ENCODE measurements around the gene RRAGD.

RRAGD gene

DNA sequence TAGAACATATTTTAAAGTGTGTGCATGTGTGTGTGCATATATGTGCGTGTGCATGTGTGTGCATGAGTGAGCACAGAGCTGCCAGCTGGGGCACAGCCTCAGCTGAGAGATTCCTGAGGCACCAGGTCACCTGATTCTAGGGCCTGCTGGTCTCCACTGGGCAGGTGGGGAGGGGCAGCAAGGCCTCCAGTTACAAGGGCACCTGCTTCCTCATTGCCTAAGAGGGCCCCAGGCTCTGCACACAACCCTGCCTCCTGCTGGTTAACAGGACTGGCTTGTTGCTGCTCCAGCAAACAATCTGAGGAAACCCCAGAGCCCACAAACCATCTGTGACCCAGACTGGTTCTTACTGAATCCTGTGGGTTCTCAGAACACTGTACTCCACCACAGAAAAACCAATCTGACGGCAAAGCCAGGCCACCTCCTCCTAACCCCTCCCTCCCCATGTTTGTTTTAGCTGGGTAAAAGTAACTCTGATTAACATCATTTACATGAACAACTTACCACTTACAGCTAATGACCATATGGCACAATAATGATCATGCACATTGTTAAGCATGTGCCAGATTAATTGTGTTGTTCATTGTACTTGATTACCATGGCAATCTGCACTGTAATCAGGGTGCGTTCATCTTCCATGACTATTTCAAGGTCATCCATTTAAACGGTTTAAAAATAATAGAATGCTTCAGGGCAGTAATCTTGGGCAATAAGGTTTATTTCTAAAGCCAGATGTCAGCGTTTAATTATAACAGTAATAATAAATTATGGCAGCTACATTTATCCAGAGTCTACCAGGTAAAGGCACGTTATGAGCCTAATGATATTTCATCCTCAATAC, 36.4 kb downstream of the RRAGD start:
- DNase-seq (ENCODE audit: low read depth in 2 of 2) = peak in 1 of 2 donors; percentile 8

DNA sequence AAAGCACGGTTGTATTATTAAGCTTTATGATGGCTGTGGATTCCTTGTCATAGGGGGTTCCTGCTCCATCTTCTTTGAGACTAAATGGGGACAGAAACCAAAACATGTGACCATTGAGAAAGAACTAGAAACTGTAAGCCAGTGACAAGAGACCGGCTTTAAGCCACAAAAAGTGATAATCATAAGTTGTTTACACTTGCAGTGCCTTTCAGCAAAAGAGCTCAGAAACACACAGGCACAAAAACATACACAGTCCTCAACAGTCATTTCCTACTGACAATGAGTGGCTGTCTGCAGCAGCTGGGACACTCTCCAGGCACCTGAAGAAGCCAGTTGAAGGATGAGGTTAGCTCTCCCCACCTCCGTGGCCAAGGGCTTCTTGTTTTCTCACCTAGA, 39.6 kb downstream of the RRAGD start:
- no peak for DNase-seq (ENCODE audit: low read depth in 2 of 2)

DNA sequence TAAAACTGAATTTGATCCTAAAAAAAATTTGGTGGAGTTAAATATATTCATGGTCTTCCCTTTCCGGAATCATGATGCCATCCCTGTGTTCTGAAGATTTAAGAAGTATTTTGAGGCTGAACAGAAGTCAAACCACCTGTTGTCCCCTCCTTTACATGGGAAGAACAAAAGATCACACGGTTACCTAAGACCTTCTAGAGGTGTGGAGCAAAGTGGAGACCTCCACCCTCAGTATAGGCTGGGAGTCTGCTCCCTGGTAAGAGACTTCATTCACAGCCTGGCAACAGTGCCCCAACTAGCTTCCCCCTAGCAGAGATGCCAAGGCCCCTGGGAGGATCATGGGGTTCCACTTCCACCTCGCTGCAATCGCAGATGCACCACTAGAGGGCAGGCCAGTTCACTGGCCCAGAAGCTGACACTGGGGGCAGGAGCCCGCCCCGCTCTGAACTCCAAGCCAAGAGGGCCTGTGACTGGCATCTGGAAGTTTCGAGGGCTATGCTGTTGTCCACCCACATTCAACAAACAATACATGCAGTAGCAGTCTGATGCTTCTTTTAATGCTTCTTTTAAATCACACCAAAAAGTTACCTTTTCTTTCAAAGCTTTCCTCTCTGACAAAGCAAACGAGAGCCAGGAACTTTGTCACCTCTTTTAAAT, 40.1 kb downstream of the RRAGD start:
- peak; percentile 56 to 58 for DNase-seq (ENCODE audit: low read depth in 2 of 2)

DNA sequence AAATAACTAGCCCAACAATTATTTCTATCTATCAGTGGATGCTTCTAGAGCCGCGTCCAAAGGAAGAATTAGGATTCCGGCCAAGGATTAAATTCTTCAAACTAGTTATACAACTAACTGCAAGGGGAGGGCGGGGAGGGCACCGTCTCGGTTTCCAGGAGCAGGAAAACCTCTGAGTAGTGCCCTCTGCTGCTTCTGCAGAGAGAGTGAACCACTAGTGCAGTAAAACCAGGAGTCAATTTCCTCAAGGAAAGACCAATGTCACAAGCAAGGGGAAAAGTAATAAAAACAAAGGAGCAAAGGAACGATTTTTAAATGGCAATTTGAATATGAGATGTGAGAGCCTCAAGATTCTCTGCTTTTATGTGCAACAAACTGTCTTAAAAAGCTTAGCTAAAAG, 43.1 kb downstream of the RRAGD start:
- DNase-seq (ENCODE audit: low read depth in 2 of 2) = no peak

- DNase-seq (ENCODE audit: low read depth in 2 of 2) = peak in 1 of 2 donors; percentile 42
These were observed 44.0 kb downstream of the RRAGD start for GRCh38 chr6:89368107-89368506.

DNA sequence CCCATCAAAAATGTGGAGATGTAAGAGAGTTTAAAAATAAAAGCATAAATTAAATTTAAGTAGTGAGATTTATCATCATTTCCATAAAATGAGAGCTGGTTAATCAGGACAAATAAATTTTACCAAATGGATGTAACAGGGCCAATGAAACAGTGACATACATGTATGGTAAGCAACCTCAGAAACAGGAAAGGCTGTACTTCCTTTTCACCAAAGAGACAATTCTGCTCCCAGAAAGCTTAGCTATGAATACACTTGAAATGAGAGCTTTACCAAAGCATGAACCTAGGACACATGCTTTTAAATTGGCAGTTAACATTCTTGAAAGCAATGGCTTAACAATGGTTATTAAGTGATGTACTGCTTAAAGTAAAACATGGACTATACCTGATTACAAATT, 47.5 kb downstream of the RRAGD start:
- DNase-seq (ENCODE audit: low read depth in 2 of 2) = no peak

DNA sequence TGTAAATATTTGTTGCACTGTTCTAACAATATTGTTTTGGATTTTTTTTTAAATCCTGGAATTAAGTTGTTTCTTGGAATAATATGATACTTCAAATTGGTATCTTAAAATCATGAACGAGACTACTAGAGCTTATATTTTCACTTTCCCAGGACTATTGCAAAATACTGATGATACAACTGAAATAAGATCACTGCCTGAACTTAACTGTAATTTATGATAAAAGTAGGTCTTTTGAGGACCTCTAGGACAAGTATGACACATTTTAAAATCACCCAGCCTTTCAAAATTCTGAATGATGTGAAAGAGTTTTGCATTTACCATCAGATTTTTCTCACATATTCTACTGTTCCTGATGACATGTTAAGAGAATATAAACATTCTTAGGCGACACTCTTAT, 50.9 kb downstream of the RRAGD start:
- DNase-seq (ENCODE audit: low read depth in 2 of 2) = no peak

DNA sequence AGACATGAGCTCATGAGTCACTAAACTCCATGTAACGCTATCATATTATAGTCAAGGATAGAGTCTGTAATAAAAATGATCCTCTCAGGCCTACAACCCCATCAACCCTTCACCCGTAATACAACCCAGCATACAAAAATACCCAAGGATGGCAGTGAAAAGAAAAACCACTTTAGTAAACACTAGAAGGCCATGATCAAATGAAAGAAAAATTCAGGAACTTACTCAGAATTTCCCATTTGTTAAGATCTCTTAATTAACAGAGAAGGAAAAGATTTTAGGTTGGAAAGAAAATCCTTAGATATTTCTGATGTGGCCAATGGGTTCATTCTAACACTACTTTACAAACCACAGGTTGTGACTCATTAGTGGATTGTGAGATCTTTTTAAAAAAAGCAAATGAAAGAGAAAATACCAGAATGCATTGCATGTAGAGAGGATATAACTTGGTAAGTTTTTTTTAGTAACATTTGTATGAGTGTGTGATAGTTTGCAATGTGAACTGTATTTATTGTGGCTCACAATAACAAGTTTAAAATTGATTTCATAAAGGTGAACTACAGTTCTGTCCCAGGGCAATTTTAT, 51.6 kb downstream of the RRAGD start:
- no peak for DNase-seq (ENCODE audit: low read depth in 2 of 2)

- DNase-seq (ENCODE audit: low read depth in 2 of 2) = no peak
These were observed 52.5 kb downstream of the RRAGD start for GRCh38 chr6:89359561-89359960.

GRCh38 chr6:89357390-89357789, 54.7 kb downstream of the RRAGD start:
- DNase-seq (ENCODE audit: low read depth in 2 of 2) = no peak

DNA sequence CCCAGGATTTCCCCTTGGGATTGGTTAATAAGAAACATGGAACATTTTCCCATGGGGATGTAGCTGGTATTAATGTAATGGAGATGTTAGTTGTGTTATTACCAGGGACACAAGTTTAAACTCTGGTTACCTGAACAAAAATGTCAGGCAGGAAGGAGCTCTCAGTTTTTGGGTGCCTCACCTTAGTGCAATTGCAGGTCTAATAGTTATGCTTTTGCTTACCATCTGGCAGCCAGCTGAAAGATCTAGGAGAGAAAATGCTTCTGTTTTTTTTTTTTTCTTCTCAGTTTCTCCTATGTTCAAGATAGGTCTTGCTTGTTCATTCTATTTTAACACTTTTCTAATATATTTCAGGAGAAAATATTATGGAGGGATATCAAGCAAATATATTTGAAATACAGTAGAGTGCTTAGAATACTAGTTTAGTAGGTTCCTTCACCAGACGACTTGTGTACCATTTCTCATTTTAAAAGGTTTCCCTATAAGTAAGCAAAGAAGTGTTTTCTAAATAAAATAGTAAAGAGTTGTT, 55.4 kb downstream of the RRAGD start:
- DNase-seq (ENCODE audit: low read depth in 2 of 2) = no peak

GRCh38 chr6:89355511-89356194, 56.4 kb downstream of the RRAGD start:
- DNase-seq (ENCODE audit: low read depth in 2 of 2) = no peak

GRCh38 chr6:89353702-89354392, 58.2 kb downstream of the RRAGD start:
- no peak for DNase-seq (ENCODE audit: low read depth in 2 of 2)

DNA sequence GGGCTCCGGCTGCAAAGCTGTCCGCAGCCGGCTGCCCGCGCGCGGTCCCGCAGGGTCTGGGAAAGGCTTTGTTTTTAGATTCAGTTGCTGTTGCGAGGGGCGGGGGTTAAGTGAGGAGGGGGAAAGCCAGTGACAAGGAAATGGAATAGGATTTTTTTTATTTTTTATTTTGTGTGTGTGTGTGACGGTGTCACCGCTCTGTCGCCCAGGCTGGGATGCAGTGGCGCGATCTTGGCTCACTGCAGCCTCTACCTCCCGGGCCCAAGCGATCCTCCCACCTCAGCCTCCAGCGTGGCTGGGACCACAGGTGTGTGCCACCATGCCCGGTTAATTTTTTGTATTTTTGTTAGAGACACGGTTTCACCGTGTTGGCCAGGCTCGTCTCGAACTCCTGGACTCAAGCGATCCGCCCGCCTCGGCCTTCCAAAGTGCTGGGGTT, 58.9 kb downstream of the RRAGD start:
- no peak for DNase-seq (ENCODE audit: low read depth in 2 of 2)

GRCh38 chr6:89352278-89353117, 59.6 kb downstream of the RRAGD start, which contains the start of gene UBE2J1:
Gene UBE2J1 (minus strand): TSS chr6:89352722. CDS start chr6:89352569, 153 bp downstream.
- peak; percentile 35 to 50 for DNase-seq (ENCODE audit: low read depth in 2 of 2)

GRCh38 chr6:89351671-89352277, 60.3 kb downstream of the RRAGD start:
- DNase-seq (ENCODE audit: low read depth in 2 of 2) = no peak

GRCh38 chr6:89350281-89350966, 61.6 kb downstream of the RRAGD start:
- no peak for DNase-seq (ENCODE audit: low read depth in 2 of 2)

DNA sequence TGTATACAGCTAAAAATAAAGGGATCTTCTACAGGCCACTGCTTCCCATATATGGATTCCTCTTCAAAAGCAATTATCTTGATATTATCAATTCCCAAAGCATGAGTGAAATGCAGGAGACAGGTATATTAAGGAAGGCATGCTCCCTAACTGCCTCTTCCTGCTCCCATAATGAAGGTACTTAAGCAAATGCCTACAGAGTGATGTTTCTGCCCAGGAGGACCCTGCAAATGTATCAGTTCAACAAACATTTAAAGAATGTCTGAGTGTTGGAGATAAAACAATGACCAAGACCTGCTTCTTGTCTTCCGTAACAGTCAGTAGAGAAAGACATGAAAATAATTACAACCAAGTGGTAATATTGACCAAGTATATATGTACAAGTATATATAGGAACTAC, 63.7 kb downstream of the RRAGD start:
- no peak for DNase-seq (ENCODE audit: low read depth in 2 of 2)

DNA sequence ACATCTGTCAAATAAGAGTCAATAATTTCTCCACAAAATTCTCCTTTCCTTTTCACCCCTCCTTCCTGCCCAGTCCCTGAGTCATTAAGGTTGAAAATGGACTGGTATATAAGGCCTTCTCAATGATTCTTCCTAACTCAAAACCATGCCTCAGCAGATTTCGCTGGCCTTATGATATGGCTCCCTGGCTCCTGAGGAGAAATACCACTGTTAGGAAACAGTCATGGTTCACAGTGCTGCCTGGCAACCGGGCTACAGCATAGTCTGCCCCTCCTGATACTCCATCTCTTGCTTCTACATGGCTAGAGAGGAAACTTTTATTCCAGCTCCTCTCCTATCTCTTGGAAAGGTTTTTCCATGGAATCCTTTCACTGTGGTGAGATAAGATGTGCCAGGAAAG, 64.2 kb downstream of the RRAGD start:
- no peak for DNase-seq (ENCODE audit: low read depth in 2 of 2)
